ENCODE results near the gene CD1C.
A peak's percentile ranks its signal among the peaks of the same experiment; 100 is the strongest.
"Not testable (repeated sequence)": the region's sequence is repeated elsewhere in the genome, so short reads cannot be mapped to it uniquely, and the experiment has no call there.

CD1C gene

DNA sequence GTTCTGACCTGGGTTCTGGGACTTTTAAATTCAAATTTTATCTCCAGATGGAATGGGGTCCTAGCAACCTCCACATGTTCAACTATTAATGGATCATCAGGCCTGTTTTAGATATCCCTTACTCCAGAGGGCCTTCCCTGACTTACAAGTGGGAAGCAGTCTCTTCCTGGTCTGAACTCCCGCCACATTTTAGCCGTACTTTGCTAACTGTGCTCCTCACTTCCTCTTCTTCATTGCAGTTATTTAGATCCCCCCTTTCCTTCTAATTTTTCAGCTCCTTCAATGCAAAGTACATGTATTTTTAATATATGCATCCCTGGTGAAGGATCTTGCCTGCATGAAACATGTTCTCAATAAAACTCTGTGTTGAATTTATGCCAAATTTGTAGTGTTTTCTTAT is 31.8 kb upstream of the CD1C start:
- no peak overlapping the region for H3K4me3 ChIP-seq (replicated peaks; ENCODE audit: low read depth, low read length)
- DNase-seq (ENCODE audit: low read depth) = no peak
- TF ChIP-seq CTCF (IDR thresholded peaks at IDR 0.05; ENCODE audit: low read length, missing control alignments) = no peak

DNA sequence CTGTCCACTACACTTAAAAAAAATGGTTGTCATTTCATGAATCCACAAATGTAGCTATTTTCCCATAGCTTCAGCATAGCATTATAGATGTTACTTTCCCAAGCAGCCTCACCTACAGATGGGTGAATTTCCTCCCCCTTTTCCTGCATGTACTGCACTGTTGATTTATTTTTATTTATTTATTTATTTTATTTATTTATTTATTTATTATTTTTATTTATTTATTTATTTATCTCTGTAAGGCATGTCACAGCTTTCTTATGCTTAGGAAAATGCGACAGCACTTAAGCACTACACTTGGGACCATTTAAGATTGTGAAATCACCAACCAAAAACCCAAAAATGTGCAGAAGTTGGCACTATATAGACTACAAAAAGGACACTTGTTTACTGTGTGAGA is 30.6 kb upstream of the CD1C start:
- TF ChIP-seq CTCF (IDR thresholded peaks at IDR 0.05; ENCODE audit: low read length, missing control alignments) = no peak
- no peak overlapping the region for H3K4me3 ChIP-seq (replicated peaks; ENCODE audit: low read depth, low read length)
- DNase-seq (ENCODE audit: low read depth) = no peak

DNA sequence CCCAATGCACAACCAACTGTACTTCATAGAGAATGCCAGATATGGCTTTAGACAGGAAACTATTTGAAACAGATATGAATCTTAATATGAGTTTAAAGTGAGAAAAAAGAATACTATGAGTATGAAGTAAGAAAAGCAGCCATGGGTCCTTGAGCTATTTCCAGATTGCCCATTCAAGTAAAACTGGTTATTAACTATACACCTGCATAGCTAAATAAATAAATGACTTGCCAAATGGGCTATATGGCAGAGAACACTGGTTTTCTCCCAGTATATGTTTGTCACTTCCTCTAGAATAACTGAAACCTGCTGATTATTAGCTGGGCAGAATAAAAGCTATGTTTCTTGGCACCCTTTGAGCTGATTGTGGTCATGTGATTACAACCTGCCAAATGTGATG is 17.0 kb upstream of the CD1C start:
- no peak for TF ChIP-seq CTCF (IDR thresholded peaks at IDR 0.05; ENCODE audit: low read length, missing control alignments)
- no peak overlapping the region for H3K4me3 ChIP-seq (replicated peaks; ENCODE audit: low read depth, low read length)
- DNase-seq (ENCODE audit: low read depth) = no peak

DNA sequence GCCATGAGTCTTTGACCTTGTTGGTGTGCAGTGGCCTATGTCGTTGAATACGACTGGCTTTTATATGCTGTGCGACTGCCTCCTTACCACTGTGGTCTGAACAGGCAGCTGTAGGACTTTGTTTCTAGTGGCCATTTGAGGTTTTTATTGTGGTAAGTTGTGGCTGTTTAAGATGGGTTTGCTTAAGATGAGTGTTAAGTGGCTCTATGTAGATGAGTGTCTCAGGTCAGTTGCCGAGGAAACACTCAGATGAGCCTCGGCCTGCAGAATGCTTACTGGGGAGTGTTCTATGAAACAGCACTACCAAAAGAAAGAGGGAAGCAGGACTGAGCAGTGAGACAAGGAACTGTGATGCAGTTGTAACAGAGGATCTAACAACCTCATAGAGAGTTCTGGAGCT is 14.9 kb upstream of the CD1C start:
- TF ChIP-seq CTCF (IDR thresholded peaks at IDR 0.05; ENCODE audit: low read length, missing control alignments) = no peak
- no peak overlapping the region for H3K4me3 ChIP-seq (replicated peaks; ENCODE audit: low read depth, low read length)
- no peak for DNase-seq (ENCODE audit: low read depth)

DNA sequence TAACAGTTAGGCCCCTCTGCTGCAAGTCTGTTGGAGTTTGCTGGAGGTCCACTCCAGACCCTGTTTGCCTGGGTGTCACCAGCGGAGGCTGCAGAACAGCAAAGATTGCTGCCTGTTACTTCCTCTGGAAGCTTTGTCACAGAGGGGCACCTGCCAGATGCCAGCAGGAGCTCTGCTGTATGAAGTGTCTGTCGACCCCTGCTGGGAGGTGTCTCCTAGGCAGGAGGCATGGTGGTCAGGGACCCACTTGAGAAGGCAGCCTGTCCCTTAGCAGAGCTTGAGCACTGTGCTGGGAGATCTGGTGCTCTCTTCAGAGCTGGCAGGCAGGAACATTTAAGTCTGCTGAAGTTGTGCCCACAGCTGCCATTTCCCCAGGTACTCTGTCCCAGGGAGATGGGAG is 7.3 kb upstream of the CD1C start:
- H3K4me3 ChIP-seq (replicated peaks; ENCODE audit: low read depth, low read length); DNase-seq (ENCODE audit: low read depth): not testable (repeated sequence)

- peak; percentile 7 for DNase-seq (ENCODE audit: low read depth)
- TF ChIP-seq CTCF (IDR thresholded peaks at IDR 0.05; ENCODE audit: low read length, missing control alignments) = no peak
- H3K4me3 ChIP-seq (replicated peaks; ENCODE audit: low read depth, low read length) = no peak overlapping the region
Observed at GRCh38 chr1:158283965-158284364, 5.8 kb upstream of the CD1C start.

- no peak overlapping the region for H3K4me3 ChIP-seq (replicated peaks; ENCODE audit: low read depth, low read length)
- no peak for TF ChIP-seq CTCF (IDR thresholded peaks at IDR 0.05; ENCODE audit: low read length, missing control alignments)
- DNase-seq (ENCODE audit: low read depth) = peak; percentile 28
Observed at GRCh38 chr1:158285756-158286241, 3.9 kb upstream of the CD1C start.

DNA sequence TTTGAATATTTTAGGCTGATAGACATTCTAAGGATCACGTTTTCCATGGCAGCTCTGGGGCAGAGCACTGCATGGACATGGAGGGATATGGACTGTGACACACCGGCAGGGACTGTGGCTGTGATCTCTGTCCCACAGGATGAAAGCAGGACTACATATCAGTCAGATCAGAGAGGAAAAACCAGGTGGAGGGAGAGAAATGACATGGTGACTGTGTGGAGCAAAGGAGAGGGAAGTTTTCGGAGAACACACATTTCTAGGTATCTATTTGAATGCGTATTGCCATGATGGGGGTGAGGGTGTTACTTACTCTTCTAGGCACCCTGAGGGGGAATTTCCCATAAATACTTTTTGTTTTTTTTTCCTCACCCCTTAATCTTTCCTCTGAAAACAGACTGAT is 3.2 kb upstream of the CD1C start:
- DNase-seq (ENCODE audit: low read depth) = no peak
- no peak for TF ChIP-seq CTCF (IDR thresholded peaks at IDR 0.05; ENCODE audit: low read length, missing control alignments)
- no peak overlapping the region for H3K4me3 ChIP-seq (replicated peaks; ENCODE audit: low read depth, low read length)

Data from fibroblast of pulmonary artery (primary cell).